ENCODE measurements around the gene SOX18. TPM values are rescaled to one million over a fixed set of nuclear protein-coding genes. Genes with fewer than 3 reads are reported as not detected.

Gene SOX18
- total and polyA plus RNA-seq, 2 of the 13 experiments (the other 11 are each of a cell fraction or from before 2014, with no cell fraction given), result 1.6 to 1.9 TPM

GRCh38 chr20:64035933-64036345 is 13.5 kb downstream of the SOX18 start, which contains the start of gene C20orf204 (continued):
- TF ChIP-seq RAD21 (CRISPR knock-in tag; IDR thresholded peaks at IDR 0.05) (no peak; the same call in 1 of the 2 replicates), KIAA2018 (CRISPR knock-in tag; IDR thresholded peaks at IDR 0.05; ENCODE audit: borderline replicate concordance) (no peak), ZHX2 (IDR thresholded peaks at IDR 0.05; ENCODE audit: low read depth) (peak; percentile 62; the same call in 1 of the 2 replicates), ZHX2 (CRISPR knock-in tag; IDR thresholded peaks at IDR 0.05; ENCODE audit: borderline replicate concordance) (no peak), HOXA3 (CRISPR knock-in tag; IDR thresholded peaks at IDR 0.05) (peak; percentile 68), ZNF615 (CRISPR knock-in tag; IDR thresholded peaks at IDR 0.05; ENCODE audit: borderline replicate concordance) (peak; percentile 82; the same call in 1 of the 2 replicates), RERE (CRISPR knock-in tag; IDR thresholded peaks at IDR 0.05; ENCODE audit: low read depth) (0 out of 2 replicates have a peak, but pooled peaks have one; percentile 50)

Data from HepG2 (cell line).